BE2C (cell line): Measurements from ENCODE around the gene KDF1.
"Not testable (repeated sequence)": the region's sequence is repeated elsewhere in the genome, so short reads cannot be mapped to it uniquely, and the experiment has no call there.

Experiments used
- DNase-seq: peaks from one replicate; pipeline ENCODE4 v3.0.0-alpha.2; 2020
- H3K27me3 ChIP-seq: fragments of 250-450 bp; sonication (Bioruptor Pico); 2 replicates; pipeline ENCODE4 v1.5.1; 2020; ENCODE audit warnings: mild to moderate bottlenecking
- H3K36me3 ChIP-seq: fragments of 250-450 bp; sonication (Bioruptor Pico); 2 replicates; pipeline ENCODE4 v1.5.1; 2020; ENCODE audit warnings: mild to moderate bottlenecking
- H3K4me1 ChIP-seq: fragments of 250-450 bp; sonication (Bioruptor Pico); 2 replicates; pipeline ENCODE4 v1.5.1; 2020
- H3K4me3 ChIP-seq: 2 replicates; pipeline ENCODE4 v1.5.1; 2011; ENCODE audit warnings: low read depth, low read length
- H3K9me3 ChIP-seq: fragments of 250-450 bp; sonication (Bioruptor Pico); 2 replicates; pipeline ENCODE4 v1.5.1; 2020
- TF ChIP-seq, protein P1 (sequence below): IDR thresholded peaks from 2 replicates; pipeline ENCODE4 v1.5.1; 2012; ENCODE audit warnings: mild to moderate bottlenecking, low read depth, low read length

Gene KDF1

DNA sequence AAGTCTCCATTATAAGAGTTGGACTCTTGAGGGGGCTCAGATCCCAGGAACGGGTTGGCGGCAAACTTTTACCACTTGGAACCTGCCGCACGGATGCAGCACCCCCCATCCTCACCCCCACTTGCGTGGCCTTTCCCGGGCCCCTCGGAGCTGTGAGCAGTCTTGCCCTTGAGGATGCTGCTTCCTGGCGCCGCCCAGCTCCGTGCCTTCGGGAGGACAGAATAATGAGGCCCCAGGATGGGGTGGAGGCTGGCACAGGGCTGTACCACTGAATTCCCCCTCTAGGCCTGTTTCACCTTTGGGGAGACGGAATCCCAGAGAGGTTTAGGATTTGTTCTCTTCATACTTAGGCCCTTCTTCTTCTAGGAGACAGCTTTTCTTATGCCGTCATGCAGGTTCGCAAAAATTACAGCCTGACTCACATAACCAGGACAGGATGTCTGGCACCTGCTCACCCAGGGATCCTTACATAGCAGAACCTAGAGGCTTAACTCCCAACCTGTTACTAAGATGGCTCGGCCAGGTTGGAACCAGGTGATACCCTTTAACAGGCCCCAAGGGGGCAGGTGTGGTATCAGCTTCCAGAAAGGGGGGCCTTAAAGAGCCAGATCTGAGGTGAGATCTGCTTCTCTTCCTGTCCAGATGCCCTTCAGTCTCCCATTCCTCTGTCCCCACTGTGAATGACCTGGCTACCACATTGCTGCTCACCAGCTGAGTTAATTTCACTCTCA, 34.7 kb upstream of the KDF1 start:
- peak overlapping the region; percentile 38 for H3K4me3 ChIP-seq
- H3K4me1 ChIP-seq: no peaks in the 10 kb centered on the region

DNA sequence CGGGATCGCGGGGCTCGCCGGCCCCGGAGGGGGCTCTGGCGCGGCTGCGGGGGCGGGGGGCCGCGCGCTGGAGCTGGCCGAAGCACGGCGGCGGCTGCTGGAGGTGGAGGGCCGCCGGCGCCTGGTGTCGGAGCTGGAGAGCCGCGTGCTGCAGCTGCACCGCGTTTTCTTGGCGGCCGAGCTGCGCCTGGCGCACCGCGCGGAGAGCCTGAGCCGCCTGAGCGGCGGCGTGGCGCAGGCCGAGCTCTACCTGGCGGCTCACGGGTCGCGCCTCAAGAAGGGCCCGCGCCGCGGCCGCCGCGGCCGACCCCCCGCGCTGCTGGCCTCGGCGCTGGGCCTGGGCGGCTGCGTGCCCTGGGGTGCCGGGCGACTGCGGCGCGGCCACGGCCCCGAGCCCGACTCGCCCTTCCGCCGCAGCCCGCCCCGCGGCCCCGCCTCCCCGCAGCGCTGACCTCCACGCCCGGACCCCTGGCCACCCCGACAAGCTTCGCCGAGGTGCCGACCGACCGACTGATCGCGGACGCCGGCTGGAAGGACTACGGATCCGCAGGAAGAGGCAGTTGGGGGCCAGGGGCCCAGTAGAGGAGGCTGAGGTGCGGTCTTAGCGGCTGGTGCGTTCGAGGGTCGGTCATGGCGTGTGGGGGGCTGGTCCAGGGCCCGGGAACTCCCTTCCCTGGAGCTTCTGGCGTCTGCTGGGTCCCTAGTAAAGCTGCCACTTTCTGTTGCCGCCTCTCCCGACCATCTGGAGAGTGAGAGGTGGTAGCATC, 33.9 kb upstream of the KDF1 start:
- H3K27me3 ChIP-seq: peaks cover 7% of the 10 kb centered on the region
- peak overlapping the region; percentile 54 for H3K4me3 ChIP-seq
- TF ChIP-seq, protein P1, sequence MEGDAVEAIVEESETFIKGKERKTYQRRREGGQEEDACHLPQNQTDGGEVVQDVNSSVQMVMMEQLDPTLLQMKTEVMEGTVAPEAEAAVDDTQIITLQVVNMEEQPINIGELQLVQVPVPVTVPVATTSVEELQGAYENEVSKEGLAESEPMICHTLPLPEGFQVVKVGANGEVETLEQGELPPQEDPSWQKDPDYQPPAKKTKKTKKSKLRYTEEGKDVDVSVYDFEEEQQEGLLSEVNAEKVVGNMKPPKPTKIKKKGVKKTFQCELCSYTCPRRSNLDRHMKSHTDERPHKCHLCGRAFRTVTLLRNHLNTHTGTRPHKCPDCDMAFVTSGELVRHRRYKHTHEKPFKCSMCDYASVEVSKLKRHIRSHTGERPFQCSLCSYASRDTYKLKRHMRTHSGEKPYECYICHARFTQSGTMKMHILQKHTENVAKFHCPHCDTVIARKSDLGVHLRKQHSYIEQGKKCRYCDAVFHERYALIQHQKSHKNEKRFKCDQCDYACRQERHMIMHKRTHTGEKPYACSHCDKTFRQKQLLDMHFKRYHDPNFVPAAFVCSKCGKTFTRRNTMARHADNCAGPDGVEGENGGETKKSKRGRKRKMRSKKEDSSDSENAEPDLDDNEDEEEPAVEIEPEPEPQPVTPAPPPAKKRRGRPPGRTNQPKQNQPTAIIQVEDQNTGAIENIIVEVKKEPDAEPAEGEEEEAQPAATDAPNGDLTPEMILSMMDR: no peak
- no peaks in the 10 kb centered on the region for H3K4me1 ChIP-seq
- H3K9me3 ChIP-seq: no peaks in the 10 kb centered on the region
- peak; percentile 38 for DNase-seq
- H3K36me3 ChIP-seq: no peaks in the 10 kb centered on the region

More for the DNA sequence above, 34.7 kb upstream of the KDF1 start:
- Histone ChIP-seq H3K27me3 (peaks cover 7% of the 10 kb centered on the region), H3K9me3 (no peaks in the 10 kb centered on the region), H3K36me3 (no peaks in the 10 kb centered on the region)
- DNase-seq: no peak
- TF ChIP-seq, protein P1: no peak

DNA sequence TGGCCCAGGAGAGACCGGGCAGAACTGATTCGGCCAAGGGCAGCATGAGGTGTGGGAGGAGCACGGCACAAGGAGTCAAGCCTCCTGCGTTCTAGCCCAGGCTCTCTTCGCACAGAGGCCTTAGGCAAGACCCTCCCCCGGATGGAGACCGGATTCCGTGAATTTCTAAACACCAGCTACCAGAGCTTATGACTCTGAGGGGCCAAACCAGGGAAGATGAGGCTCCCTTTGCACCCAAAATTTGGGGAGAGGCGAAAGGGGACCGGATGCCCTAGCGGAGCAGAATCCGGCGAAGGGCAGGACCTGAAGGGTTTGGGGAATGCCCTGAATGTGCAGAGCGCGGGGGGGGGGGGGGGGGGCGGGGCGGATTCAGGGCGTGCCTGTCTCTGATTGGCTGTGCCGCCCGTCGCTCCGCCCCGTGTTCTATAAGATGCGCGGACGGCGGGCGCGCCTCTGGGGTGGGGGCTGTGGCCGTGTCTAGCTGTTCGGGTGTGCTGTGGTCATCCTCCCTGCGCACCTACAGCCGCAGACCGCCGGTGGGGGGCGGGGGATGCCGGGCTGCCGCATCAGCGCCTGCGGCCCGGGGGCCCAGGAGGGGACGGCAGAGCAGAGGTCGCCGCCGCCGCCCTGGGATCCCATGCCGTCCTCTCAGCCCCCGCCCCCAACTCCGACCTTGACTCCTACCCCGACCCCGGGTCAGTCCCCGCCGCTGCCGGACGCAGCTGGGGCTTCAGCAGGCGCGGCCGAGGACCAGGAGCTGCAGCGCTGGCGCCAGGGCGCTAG, 33.2 kb upstream of the KDF1 start, which contains the start of gene TRNP1:
Gene TRNP1 (plus strand): TSS at position 456 of the 783 bp plus-strand sequence. CDS start 95 bp downstream, at position 551.
- Histone ChIP-seq H3K9me3 (no peaks in the 10 kb centered on the region), H3K36me3 (no peaks in the 10 kb centered on the region), H3K4me1 (no peaks in the 10 kb centered on the region), H3K4me3 (peak within 1 kb of the TSS; percentile 54), H3K27me3 (peaks cover 7% of the 10 kb centered on the region)
- DNase-seq: peak; percentile 79
- TF ChIP-seq, protein P1: no peak

- TF ChIP-seq, protein P1: no peak
- Histone ChIP-seq H3K36me3 (no peaks in the 10 kb centered on the region), H3K4me1 (no peaks in the 10 kb centered on the region), H3K9me3 (no peaks in the 10 kb centered on the region), H3K4me3 (no peak overlapping the region), H3K27me3 (peaks cover 7% of the 10 kb centered on the region)
- no peak for DNase-seq
These were observed 31.2 kb upstream of the KDF1 start for GRCh38 chr1:26991310-26992116.

DNA sequence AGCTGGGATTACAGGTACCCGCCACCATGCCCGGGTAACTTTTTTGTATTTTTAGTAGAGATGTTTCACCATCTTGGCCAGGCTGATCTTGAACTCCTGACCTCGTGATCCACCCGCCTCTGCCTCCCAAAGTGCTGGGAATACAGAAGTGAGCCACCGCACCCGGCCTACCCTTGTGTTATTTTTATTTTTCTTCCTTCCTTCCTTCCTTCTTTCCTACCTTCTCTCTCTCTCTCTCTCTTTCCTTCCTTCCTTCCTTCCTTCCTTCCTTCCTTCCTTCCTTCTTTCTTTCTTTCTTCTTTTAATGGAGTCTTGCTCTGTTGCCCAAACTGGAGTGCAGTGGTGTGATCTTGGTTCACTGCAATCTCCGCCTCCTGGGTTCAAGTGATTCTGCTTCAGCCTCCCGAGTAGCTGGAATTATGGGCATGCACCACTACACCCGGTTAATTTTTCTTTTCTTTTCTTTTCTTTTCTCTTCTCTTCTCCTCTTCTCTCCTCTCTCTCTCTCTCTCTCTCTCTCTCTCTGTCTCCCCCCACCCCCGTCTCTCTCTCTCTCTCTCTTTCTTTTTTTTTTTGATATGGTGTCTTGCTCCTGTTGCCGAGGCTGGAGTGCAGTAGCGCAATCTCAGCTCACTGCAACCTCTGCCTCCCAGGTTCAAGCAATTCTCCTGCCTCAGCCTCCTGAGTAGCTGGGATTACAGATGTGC, 29.3 kb upstream of the KDF1 start:
- H3K4me3 ChIP-seq, H3K4me1 ChIP-seq, H3K9me3 ChIP-seq, DNase-seq, H3K36me3 ChIP-seq, H3K27me3 ChIP-seq: not testable (repeated sequence)
